Measurements from ENCODE around the gene SPINK9.
"Not testable (repeated sequence)": the region's sequence is repeated elsewhere in the genome, so short reads cannot be mapped to it uniquely, and the experiment has no call there.

The SPINK9 gene, protein sequence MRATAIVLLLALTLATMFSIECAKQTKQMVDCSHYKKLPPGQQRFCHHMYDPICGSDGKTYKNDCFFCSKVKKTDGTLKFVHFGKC

DNA sequence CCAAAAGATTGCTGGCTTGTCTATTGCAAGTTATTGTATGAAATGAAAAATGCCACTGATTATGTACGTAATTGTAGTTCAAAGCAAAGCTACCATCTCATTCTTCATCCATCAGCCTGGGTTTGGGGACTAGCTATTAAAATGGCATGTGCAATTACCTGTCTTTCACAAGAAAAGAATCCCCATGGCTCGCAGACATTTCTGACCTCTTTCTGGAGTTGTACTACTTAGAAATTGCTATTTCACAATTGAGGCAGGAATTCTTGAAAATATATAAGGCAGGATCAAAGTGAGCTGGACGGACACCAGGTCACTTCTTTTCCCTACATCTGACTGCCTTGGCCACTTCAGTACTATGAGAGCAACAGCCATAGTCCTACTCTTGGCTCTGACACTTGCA is at the start of gene SPINK9:
TSS of gene SPINK9 (plus strand) at position 301 of the 400 bp plus-strand sequence. CDS start at position 356, 55 bp downstream.
- DNase-seq, result no peak

DNA sequence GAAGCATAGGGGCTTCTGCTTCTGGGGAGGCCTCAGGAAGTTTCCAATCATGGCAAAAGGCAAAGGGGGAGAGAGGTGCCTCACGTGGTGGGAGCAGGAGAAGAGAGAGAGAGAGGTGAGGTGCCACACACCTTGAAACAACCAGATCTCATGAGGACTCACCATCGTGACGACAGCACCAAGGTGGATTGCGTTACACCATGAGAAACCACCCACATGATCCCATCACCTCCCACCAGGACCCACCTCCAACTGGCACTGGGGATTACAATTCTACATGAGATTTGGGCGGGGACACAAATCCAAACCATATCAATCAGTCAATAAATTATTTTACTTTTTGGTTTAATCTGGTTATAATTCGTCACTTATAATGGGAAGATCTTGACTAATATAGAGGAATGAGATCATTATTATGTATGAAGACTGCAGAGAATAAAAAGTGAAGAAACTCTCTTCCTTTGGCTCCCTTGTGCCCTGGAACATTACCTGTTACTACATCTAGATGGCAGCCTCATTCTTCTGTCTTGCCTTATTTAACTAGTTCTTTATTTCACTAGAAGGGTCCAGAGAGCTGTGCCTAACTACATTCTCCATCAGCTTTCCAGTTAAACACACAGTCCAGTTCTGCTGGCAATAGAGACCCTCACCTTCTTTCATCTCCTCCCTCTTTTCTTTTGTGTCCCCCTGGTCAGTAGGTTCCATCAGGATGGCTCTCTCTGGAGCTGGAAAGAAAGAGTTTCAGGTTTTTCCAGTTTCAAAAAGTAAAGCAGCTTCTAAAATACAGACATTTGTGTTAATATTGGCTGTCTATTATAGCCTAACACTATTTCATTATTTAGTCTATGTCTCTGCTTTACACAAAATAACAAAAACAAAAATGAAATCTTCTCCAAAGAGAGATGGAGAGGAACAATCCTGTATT is 44.8 kb upstream of the SPINK9 start:
- DNase-seq, result peak; percentile 2

DNA sequence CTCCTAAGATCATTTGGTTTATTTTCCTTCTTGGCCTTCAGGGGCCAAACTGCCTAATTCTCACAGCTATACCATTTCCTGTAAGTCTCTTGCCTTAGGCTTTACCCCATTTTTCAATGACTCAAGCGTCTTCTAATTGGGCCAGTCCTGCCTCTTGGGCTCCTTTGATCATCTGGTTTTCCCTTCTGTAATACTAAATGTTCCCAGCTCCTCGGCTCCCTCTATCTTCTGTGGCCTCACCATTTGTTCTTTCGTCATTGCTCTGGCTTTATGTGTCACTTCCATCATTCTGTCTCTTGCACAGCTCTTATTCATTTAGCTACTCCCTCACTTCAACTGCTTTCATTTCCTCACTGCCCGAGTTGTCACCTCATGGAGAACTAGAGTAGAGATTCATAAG is 37.6 kb upstream of the SPINK9 start:
- no peak for DNase-seq

DNA sequence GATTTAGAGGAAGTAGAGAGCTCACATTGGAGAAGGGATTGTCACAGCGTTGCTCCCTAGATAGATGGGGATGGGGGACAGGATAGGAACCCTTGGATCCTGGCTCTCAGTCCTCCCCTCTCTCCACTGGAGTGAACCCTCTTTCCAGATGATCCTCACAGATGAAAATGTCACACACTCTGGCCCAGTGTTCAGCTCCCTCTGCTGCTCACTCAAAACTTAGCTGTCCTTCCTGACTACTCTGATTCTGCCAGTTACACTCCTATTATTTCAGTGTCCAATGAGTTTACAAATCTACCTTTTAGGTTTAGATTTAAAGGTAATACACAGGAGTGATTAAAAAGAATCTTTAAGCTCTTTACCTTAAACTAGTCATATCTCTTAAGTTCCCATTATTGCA is 28.9 kb upstream of the SPINK9 start:
- no peak for DNase-seq

DNA sequence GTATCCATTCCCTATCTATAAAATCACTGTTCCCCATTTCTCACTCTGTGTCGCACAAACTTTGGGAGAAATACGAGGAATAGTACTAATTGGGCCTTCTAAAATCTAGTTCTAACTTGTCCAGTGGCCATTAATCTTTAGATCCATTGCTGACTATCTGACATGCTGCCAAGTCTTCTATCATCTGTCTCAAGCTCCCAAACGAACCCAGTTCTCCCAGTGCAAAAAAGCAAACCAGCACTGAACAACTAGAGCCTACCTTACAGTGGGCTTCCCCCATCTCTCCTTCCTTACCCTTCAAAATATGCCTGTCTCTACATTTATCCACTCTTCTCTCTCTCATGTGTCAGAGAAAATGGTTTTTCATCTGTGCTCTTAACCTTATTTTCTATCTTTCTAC is 26.3 kb upstream of the SPINK9 start:
- DNase-seq, result no peak

DNA sequence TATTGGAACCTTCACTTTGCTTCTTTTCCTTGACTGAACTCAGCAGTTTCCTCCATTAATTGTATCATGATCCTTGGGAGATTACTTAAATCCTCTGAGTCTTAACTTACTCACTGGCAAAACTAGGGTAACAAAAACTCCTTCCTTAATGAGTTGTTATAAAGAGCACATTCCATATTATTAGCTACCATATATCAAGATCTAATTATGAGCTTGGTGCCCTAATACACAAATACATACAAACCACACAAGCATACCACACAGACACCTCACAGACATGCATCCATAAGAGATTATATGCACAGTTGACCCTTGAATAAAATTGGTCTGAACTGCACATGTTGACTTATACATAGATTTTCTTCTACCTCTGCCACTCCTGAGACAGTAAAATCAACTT is 25.6 kb upstream of the SPINK9 start:
- DNase-seq, result no peak

DNA sequence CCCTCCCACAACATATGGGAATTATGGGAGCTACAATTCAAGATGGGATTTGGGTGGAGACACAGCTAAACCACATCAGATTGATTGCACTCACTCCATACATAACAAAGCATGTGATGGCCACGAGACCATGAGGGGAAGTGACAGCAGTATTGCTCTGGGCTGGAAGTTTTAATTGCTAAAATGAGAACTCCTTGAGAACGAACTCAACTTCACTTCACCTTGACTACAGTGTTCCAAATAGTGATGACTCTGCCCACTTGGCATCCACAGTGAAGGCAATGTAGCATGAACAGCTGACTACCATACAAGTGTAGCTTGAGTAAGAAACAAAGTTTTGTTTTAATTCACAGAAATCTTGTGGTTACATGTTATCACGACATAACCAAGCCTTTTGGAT is 23.9 kb upstream of the SPINK9 start:
- no peak for DNase-seq

DNA sequence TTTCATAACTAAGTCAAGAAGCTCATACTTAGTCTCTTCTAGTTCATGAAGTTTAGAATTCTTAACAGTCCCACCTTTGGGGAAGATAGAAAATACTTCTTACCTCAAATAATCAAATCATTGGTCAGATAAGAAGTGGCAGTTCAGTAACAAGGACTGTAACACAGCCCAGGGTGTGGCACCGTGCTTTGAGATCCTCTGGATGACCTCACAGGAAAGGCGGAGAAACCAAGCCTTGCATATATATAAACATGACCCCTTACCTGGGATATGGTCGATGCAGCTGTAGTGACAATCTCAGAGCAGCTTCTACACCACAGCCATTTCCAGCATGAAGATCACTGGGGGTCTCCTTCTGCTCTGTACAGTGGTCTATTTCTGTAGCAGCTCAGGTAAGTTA is 23.2 kb upstream of the SPINK9 start, which contains the start of gene SPINK7:
TSS of gene SPINK7 (plus strand) at position 271 of the 400 bp plus-strand sequence. CDS start at position 332, 61 bp downstream.
- no peak for DNase-seq

DNA sequence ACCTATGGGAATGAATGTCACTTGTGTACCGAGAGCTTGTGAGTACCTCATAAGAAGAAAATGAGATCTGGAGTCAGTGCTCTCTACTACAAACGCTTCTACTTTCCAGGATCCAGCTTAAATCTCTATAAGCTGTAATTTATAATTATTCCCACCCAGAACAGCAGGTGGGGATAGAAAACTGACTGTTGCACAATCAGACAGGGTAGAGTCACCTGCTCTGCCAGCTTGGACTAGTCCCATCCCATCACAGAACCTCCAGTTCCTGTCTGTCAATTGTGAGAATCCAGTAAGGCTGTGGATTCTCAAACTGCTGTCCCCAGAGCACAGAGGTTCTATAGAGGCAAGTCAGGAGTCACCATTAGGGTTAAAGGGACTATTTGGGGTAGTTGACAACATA is 21.2 kb upstream of the SPINK9 start:
- DNase-seq, result no peak

DNA sequence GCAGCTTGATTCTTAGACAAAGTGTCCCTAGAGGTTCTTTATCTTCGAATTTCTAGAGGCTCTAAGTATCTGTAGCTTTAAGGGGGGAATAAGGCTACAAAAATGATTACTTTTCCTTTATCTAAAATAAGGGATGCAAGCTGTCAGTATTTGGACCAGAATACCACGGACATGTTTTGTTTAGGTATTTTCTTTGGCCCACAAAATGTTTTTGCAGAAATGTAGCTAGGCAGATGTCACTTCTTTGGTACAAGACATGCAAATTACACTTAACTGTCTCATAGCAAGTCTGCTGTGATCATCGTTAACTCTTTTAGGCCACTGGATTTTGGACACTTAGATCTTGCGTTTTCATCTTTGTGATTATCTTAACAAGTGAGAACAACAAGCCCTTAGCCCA is 20.6 kb upstream of the SPINK9 start:
- no peak for DNase-seq

DNA sequence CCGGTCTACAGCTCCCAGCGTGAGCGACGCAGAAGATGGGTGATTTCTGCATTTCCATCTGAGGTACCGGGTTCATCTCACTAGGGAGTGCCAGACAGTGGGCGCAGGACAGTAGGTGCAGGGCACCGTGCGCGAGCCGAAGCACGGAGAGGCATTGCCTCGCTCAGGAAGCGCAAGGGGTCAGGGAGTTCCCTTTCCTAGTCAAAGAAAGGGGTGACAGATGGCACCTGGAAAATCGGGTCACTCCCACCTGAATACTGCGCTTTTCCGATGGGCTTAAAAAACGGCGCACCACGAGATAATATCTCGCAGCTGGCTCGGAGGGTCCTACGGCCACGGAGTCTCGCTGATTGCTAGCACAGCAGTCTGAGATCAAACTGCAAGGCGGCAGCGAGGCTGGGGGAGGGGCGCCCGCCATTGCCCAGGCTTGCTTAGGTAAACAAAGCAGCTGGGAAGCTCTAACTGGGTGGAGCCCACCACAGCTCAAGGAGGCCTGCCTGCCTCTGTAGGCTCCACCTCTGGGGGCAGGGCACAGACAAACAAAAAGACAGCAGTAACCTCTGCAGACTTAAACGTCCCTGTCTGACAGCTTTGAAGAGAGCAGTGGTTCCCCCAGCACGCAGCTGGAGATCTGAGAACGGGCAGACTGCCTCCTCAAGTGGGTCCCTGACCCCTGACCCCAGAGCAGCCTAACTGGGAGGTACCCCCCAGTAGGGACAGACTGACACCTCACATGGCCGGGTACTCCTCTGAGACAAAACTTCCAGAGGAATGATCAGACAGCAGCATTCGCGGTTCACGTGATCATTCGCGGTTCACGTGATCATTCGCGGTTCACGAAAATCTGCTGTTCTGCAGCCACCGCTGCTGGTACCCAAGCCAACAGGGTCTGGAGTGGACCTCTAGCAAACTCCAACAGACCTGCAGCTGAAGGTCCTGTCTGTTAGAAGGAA is 15.1 kb upstream of the SPINK9 start:
- not testable (repeated sequence) for DNase-seq

DNA sequence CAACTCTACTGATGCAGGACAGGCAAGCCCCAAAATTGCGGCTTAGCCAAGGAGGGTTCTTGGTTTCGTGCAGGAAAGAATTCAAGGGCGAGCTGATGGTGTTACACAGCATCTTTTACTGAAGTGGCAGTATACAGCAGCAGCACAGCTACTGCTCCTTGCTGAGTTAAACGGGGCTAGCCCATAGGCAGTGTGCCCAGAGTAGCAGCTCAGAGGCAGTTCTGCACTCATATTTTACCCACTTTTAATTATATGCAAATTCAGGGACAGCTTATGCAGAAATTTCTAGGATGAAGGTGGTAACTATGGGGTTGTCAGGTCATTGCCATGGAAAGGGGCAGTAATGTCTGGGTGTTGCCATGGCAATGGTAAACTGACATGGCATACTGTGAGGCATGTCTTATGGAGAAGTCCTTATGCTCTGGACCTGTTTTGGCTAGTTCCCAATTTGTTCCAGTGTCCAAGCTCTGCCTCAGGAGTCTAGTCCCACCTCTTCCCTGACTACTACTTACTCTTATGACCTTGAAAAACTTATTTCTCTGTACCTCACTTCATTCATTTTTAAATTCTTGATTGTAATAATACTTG is 2.0 kb upstream of the SPINK9 start:
- DNase-seq, result no peak

DNA sequence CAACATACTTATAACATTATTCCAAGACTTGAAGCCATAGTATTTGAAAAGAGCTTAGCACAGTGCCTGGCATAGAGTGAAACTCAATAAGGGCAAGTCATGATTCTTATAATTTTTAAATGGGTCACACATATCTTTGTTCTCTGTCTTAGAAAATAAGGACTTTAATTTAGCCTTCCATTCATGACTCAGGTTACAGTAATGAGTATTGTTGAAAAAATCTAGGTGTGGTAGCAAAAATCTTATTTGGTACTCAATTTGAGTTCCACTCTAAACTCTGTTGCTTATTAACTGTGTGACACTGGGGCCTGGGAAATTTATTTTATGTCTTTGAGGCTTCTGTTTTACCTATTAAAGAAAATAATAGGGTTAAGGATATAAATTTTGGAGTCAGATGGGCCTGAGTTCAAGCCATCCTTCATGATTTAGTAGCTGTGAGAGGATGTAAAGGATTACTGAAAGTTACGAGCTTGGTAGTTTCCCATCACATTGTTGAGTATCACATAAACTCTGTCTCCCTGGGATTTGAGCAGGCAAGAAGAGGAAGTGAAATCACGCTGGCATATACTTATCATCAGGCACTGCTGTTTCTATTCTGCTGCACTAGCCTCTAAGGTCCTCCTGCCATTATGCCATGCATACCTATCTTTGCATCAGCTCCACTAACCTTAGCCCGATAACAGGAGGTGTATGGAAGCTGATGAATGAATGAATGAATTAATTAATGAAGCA is 1.5 kb downstream of the SPINK9 start:
- no peak for DNase-seq

DNA sequence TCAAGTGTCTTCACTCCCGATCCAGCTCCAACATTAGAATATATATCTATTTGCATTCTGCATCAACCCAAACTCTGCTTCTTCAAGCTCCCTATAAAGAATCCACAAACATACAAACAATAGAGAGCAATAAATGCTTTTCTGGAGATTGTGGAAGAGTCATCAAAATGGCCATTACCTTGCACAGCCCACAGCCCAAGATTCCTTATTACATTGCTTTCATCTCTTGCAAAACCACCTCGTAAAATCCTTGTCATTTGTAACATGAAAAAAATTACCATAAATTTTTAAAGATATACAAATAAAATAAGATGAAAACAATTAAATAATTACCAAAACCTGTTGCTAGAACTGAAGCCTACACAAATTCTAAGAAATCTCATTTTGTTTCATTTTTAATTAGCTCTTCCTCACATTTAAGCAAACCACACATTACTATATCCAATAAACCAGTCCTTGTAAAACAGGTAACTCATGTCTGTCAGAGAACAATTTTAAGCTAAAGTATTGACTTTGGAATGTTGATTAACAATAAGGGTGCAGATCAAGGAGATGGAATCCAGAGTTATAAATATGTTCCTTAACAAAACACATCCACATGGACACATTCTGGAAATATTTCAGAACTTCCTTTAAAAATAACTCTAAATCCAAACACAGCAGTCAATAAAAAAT is 7.1 kb downstream of the SPINK9 start:
- DNase-seq, result no peak

DNA sequence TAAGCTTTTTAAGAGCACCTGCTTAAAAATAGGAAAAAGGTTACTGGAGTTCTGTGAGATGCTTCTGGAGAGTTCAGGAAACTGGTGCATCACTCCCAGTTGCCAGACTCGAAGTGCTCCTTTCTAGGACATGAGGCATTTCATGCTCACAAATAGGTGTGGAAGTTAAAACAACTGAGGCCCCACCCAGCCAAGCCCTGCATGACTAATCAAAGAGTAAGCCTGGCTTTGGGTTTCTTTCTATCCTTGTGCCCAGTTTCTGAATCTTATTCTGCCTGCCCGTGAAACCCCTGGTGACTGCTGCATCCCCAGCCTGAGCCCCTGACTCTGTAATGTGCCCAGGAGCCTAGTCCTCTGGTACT is 7.7 kb downstream of the SPINK9 start:
- DNase-seq, result no peak

DNA sequence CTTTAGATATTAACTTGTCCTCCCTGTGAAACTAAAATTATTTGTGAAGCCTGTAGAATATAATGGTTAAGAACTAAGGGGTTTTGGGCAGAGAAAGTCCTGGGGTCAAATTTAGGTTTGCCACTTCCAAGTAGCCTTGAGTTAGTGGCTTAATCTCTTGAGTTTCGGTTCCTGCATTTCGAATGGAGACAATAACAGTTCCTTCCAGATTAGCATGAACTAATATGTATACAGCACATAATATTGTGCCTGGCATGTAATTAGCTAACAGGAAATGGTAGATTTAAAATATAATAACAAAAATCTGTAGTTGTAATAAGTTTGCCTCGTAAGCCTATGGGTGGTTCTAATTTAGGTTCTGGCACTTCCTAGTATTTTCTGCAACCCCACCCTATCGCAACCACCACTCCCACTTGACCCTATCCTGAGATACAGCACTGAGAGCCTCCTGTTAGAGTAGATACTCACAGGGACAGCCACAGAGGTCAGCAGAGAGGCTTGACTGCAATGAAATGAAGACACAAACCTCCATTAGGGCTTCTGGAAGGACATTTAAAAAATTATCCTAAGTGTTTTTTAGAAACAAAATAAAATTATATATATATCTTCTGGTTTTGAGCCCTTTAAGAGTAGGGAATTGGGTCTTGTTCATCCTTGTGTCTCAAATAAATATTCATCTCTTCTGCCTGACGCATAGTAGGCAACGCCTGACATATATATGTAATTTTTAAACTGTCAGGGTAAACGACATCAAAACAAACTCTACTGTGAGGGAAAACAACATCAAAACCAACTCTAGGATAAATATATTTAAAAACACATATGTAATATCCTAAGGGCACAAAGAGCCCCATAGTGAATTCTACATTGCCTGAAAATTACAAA is 8.5 kb downstream of the SPINK9 start:
- no peak for DNase-seq

DNA sequence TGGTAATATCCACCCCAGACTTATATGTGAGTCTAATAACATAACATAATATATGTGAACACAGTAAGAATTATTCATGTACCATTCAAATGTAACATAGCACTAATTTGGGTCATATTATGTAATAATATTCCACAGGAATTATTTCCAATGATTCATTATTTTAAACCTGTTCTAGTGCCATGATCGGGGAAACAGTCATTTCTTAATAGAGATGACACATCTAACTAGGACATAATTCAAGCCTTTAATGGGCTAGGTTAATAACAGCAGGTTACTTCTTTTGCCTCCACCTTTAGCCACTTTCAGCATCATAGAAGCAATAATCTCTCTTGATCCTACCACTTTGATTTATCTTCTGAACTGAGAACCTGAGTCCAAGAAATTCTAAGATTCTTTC is 12.3 kb downstream of the SPINK9 start:
- no peak for DNase-seq

DNA sequence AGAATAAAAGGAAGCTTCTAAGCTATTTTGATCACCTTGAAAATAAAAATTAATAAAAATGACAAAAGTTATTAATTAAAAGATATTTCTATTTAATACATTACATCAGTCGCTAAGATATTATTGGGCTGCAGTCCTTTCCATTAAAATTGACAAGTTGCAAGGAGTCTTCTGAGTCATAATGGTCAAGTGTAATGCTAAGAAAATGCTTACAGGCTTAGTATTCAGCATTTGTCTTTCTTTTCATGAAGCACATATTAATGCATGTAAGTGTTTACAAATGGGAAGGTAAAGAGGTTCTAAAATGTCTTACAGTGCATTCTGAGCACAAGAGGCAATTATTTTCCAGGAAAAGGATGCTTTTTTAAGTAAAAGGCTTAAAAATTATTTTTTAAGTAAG is 17.3 kb downstream of the SPINK9 start:
- no peak for DNase-seq

DNA sequence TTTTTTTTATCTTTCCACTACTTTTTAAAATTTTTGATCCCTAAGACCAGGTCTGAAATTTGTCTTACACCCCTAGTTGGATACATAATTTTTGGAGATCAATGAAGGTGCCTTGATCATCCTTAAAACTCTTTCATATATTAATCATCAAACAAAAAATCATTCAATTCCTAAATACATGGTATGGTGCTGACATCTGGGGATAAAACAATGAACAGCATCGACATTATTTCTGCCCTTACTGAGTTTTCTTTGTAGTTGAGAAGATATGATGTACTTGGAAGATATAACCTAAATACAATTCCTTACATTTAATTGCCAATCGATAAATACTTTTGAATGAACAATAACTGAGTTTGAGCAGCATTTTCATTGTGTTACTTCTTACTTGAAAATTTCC is 18.3 kb downstream of the SPINK9 start:
- DNase-seq, result no peak

DNA sequence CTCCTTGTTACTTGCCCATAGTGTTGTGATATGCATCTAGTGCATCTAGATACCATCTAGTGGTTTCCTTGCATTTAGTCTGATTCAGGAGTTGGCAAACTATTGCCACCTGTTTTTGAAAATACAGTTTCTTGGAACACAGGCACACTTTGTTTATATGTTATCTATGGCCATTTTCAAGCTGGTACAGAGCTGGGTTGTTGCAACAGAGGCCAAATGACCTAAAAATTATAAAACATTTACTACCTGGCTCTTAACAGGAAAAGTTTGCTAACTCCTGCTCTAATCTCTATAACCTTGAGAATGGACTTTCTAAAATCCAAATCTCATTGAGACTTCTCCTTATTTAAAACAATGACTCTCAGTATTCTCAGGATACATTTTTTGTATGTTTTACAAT is 29.0 kb downstream of the SPINK9 start:
- no peak for DNase-seq

DNA sequence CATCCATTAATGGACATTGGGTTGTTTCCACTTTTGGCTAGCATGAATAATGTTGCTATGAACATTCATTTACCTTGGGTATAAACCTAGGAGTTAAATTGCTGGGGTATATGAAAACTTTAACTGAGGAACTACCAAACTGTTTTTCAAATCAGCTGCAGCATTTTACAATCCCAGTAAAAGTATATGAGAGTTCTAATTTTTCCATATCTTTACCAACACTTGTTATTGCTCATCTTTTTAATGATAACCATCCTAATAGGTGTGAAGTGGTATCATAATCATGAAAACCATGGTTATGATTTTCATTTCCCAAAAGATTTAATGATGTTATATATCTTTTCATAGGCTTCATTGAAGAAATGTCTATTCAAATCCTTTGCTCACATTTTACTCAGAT is 32.9 kb downstream of the SPINK9 start:
- no peak for DNase-seq
